GM19193 (cell line): ENCODE data around the gene SLC25A42.

Experiments used
- POLR2A ChIP-seq: IDR thresholded peaks from 4 replicates; pipeline ENCODE4 v1.6.1; 2011; ENCODE audit not compliant: insufficient read depth, insufficient read length; ENCODE audit errors: extremely low read depth

SLC25A42 gene

DNA sequence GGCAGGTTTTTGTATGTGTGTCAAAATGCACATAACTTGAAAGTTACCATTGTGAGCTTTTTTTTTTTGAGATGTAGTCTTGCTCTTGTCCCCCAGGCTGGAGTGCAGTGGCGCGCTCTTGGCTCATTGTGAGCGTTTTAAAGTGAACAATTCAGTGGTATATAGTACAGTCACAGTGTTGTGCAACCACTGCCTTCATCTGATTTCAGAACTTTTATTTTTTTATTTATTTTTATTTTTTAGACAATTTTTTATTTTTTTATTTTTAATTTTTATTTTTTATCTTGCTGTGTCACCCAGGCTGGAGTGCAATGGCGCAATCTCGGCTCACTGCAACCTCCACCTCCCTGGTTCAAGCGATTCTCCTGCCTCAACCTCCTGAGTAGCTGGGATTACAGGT lies 15.0 kb downstream of the SLC25A42 start:
- no peak for TF ChIP-seq POLR2A

GRCh38 chr19:19079571-19079970 lies 15.8 kb downstream of the SLC25A42 start:
- no peak for TF ChIP-seq POLR2A

GRCh38 chr19:19081642-19082151 lies 17.9 kb downstream of the SLC25A42 start:
- TF ChIP-seq POLR2A: no peak

DNA sequence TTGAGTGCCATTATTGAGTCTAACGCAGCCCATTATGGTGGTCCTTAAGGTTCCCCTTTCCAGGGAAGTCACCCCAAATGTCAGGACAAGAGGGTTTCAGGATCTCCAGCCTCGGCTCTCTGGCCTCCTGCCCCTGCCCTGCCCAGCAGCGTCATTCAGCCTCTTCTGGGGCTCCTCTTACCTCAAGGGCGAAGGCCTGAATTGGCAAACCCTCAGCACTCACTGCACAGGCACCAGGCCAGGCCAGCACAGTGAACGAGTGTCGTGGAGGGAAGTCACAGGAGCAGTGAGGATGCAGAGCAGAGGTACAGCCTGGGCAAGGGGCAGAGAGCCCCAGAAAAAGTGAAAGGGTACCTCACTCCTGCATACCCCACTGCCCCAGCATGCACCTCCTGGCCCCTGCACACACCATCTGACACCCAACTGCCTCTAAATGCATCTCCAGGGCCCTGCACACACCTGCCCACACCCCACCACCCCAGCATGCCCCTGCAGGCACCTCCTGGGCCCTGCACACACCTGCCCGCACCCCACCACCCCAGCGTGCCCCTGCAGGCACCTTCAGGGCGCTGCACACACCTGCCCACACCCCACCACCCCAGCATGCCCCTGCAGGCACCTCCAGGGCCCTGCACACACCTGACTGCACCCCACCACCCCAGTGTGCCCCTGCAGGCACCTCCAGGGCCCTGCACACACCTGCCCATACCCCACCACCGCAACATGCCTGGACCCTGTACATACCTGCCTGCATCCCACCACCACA lies 19.8 kb downstream of the SLC25A42 start:
- TF ChIP-seq POLR2A: no peak

GRCh38 chr19:19087676-19088075 lies 23.9 kb downstream of the SLC25A42 start:
- no peak for TF ChIP-seq POLR2A

DNA sequence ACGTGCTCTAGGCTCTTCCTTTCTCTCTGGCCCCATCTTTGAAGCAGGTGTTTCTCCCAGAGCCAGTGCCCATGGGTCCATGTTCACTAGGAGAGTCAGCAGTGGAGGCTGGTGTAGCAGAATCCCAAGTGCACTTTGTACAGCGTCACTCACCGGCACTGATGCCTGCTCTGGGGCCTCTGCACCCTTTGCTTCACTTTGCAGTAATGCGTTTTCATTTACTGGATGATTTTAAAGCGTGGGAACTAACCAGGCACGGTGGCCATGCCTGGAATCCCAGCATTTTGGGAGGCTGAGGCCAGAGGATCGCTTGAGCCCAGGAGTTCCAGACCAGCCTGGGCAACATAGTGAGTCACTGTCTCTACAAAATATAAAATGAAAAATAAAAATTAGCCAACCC lies 30.7 kb downstream of the SLC25A42 start:
- no peak for TF ChIP-seq POLR2A

GRCh38 chr19:19095691-19096090 lies 31.9 kb downstream of the SLC25A42 start:
- TF ChIP-seq POLR2A: no peak

GRCh38 chr19:19096641-19097627 lies 33.1 kb downstream of the SLC25A42 start:
- TF ChIP-seq POLR2A: no peak

- TF ChIP-seq POLR2A: no peak
These were observed 34.4 kb downstream of the SLC25A42 start for GRCh38 chr19:19098084-19098702.

DNA sequence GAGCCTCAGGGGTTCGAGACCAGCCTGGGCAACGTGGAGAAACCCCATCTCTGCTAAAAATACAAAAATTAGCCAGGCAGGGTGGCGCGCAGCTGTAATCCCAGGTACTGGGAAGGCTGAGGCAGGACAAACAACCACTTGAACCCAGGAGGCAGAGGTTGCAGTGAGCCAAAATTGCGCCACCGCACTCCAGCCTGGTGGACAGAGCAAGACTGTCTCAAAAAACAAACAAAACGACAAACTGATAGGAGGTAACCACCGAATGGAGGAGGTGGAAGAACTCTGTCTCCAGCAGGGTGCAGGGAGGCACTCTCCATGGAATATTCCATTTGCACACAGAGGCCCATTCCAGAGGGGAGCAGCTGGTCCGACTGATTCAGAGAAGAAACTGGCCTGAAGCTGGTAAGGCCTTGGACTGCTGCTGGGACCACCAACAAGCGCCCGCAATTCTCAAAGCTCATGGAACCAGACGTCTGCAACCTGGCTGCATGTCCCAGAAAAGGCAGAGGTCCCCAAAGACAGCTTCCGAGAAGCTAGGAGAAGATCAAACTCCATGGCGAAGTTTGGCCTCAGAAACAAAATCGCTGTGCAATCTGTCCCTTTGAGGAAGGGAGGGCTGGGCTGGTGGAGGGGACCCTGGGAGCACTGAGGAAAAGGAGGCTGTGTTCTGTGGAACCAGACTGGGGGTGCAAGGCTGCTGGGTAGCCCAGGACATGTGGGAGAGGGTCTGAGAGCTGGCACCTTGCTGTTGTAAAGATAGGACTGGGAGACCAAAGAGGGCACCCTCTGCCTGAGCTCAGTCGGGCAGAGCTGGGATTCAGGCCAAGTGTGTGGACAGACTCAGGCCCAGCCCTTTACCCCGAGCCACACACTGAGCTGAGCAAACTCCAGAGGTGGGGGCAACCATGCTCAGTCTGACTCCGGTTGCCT lies 35.2 kb downstream of the SLC25A42 start:
- no peak for TF ChIP-seq POLR2A

GRCh38 chr19:19101540-19101939 lies 37.7 kb downstream of the SLC25A42 start:
- TF ChIP-seq POLR2A: no peak

- TF ChIP-seq POLR2A: no peak
These were observed 39.4 kb downstream of the SLC25A42 start for GRCh38 chr19:19103167-19103566.

GRCh38 chr19:19105365-19106055 lies 41.7 kb downstream of the SLC25A42 start:
- TF ChIP-seq POLR2A: no peak

- no peak for TF ChIP-seq POLR2A
These were observed 42.3 kb downstream of the SLC25A42 start for GRCh38 chr19:19106056-19106551.

DNA sequence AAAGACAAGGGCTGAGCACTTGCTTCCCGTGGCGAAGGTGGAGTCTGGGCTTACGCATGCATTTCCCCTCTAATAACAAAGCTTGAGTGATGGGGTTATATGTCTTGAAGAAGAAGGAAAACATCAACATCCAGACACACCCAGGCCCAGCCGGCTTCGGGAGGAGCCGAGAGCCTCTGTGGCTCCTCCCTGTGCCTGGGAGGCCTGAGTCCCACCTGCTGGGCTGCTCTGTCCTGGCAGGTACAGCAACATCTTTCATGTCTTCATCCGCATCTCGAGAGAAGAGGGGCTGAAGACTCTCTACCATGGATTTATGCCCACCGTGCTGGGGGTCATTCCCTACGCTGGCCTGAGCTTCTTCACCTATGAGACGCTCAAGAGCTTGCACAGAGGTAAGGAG lies 43.9 kb downstream of the SLC25A42 start:
- TF ChIP-seq POLR2A: no peak
